H54 (cell line): ENCODE data around the gene DAGLA.

Experiments
- DNase-seq: peaks from one replicate; pipeline ENCODE4 v3.0.0; 2011; ENCODE audit warnings: low spot score, mixed read lengths; ENCODE audit not compliant: insufficient read length
- FAIRE-seq: peaks from 3 replicates; lab custom pipeline; 2011; peaks lifted over from hg19 to GRCh38; lab: Jason Lieb, UNC
- POLR2A ChIP-seq: IDR thresholded peaks from 2 replicates; pipeline ENCODE4 v1.6.1; 2011; ENCODE audit warnings: low read depth, mild to moderate bottlenecking, low read length

Gene DAGLA

DNA sequence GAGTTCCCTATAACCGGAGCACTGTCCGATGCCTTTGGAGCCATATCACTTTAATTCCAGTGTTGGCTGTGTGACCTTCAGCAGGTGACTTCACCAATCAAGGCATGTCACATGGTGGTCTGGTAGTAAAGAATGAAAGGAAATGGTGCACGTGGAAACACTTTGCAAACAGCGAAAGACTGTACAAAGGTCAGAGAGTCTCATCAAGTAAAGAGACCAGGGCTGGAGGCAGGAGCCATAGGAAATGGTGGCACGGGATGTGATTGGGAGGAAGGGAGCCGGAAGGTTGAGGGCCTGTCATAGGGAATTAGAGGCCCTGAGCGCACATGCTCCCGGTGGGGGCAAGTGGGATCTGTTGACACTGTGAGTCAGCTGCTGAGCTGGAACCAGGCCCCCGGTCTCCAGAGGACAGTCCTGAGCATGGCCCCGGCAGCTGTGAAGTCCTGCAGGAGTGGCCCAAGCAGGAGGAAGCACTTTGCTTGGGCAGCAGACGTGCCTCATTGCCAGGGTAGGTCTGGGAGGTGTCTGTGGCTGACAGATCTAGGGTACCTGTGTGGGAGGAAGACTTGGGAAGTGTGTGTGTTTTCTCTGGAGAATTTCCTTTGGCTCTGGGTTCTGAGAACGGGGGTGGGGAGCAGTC is 2.0 kb downstream of the DAGLA start:
- DNase-seq = no peak
- no peak for FAIRE-seq
- TF ChIP-seq POLR2A = no peak

- FAIRE-seq (no peak), DNase-seq (no peak)
- no peak for TF ChIP-seq POLR2A
Observed at GRCh38 chr11:61682906-61683675, 2.9 kb downstream of the DAGLA start.

DNA sequence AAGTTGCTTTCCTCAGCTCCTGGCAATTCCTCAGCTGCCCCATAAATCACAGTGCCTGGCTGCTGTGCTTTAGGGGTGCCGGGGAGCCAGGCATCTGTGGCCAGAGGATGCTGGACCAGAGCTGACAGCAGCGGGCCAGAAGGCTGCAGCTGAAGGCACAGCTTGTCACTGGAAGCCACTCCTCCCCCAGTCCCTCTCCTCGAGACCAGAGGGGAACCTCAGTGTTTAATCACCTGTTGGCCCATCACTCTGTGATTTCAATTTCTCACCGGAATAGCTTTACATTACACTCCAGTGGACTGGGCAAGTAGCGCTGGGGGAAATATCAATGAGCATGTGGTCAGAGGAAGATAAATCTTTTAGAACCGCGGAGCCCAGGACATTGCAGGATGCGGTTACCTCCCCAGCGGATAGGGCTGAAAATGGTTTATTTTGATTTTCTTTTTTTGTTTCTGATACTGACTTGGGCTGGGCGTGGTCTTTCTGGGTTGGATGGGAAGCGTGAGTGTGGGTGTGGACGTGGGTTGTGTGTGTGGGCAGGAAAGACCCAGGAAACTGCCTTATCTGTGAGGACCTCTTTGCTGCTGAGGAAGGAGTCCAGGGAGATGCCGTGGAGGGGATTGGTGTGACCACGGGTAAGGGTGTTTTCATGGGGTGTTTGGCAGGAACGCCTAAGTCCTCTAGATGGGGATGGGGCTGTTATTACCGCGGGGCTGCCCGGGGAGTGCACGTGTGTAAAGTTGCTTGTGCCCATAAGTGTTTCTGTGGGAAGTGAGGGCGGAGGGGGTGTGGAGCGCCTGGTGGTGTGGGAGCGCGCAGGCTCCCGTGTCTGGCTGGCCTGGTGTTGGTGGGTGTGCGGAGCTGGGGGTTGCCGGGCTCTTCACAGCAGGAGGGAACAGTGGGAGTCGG is 4.0 kb downstream of the DAGLA start:
- no peak for DNase-seq
- TF ChIP-seq POLR2A = no peak
- no peak for FAIRE-seq

DNA sequence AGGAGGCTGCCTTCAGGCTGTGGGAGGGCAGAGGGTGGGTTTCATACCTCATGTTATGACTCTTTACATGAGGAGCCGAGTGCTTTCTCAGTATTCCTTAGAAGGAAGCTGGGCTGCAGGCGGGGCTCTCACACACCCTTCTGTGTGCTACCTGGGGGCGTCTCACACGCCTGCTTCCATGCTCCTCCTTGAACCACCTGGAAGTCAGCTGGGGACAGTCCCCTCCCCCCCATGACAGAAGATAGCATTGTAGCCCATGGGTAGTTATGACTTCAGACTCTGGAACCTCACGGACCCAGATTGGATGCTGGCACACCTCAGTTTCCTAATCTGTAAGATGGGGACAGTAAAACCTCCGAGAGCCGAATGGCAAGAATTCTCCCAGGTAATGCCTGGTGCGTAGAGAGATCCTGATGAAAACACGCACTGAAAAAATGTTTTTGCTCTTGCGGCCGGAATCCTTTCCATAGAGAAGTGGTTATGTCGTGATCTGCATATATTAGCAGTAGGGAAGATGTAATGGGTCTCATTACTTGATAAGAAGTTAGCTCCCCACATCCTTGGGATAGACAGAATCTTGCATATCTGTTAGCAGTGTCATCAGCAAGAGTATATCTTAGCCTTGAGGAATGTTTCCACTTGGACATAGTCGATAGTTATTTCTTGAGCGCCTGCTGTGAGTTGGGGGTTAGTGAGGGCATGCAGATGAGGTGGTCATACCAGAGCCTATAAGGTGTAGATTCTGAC is 4.9 kb downstream of the DAGLA start:
- TF ChIP-seq POLR2A = no peak
- FAIRE-seq (no peak), DNase-seq (no peak)

DNA sequence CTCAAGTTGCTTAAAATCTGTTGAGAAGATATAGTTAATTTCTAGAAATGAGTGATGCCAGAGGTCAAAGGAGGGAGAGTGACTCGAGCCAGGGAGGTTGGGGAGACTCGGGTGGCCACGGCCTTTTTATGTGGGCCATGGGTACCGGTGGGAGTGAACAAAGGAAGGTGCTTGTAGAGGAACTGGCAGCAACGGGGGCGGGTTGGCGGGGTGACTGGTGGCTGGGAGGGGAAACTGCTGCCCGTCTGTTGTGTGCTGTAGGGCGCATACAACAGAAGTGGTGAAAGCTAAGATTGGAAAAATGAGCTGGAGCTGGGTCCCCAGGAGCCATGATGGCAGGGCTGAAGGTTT is 5.4 kb downstream of the DAGLA start:
- FAIRE-seq (no peak), DNase-seq (no peak)
- no peak for TF ChIP-seq POLR2A

- FAIRE-seq (no peak), DNase-seq (no peak)
- no peak for TF ChIP-seq POLR2A
Observed at GRCh38 chr11:61686066-61686465, 5.9 kb downstream of the DAGLA start.

DNA sequence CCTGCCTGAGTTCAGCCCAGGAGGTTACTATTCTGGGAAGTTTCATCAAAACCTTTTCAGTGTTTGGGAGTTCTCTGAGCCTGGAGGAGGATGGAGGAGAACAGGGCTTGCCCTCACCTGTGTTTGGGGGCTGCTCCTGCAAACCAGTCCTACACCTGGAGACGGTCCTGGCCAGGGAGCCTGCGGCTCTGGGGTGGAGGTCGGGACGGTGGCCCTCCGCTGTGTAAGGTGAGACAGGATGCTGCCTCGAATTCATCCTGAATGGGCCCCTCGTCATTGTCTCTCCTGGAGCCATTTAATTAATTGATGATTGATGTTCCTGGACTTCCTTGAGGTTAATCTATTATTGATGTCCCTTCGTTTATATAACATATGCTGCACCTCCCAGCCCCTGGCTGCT is 6.3 kb downstream of the DAGLA start:
- no peak for TF ChIP-seq POLR2A
- no peak for DNase-seq
- no peak for FAIRE-seq

DNA sequence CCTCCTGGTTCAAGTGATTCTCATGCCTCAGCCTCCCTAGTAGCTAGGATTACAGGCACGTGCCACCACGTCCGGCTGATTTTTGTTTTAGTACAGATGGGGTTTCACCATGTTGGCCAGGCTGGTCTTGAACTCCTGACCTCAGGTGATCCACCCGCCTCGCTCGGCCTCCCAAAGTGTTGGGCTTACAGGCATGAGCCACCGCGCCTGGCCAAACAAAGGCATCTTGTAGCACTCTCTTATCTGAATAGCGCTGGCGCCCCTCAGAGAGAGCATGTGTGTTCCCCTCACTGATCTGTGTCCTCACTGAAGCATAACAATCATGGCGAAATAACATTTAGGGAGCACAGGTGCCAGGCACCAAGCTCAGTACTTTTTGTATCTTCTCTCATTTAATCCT is 7.2 kb downstream of the DAGLA start:
- DNase-seq (no peak), FAIRE-seq (no peak)
- TF ChIP-seq POLR2A = no peak

DNA sequence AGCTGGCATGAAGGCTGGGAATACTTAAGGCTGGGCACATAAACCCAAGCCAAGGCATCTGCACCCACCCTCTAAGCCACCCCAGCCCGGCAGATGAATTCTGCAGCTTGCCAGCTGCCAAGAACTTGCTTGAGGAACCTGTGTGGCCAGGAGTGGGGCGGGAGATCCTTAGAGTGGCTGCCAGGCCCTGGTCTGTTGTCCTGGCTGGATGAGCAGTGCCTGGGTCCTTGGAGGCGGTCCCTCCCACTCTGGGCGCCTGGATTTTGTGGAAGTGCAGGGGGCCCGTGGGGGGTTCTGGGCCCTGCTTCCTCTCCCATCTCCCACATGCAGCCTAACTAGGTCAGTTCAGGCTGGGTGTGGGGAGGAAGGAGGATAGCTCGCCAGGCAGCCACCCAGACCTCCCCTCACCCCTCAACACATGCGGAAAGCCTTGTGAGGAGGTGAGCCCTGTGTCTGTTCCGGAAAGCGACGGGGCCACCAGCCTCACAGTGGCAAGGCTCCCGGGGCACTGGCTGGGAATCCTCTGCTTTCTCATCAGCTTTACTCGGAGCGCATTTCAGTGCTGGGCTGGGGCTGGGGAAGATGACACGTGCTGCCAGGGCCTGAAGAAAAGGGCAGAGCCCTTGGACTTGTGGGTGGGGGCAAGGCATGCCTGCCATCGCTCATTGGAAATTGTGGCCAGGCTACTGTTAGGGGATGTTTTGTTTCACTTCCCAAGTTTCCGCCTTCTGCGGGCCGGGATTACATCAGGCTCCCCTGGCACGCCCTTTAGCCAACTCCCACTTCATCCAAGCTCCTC is 8.4 kb downstream of the DAGLA start:
- FAIRE-seq (no peak), DNase-seq (no peak)
- TF ChIP-seq POLR2A = no peak

- TF ChIP-seq POLR2A = no peak
- no peak for DNase-seq
- no peak for FAIRE-seq
Observed at GRCh38 chr11:61689164-61689496, 8.9 kb downstream of the DAGLA start.

DNA sequence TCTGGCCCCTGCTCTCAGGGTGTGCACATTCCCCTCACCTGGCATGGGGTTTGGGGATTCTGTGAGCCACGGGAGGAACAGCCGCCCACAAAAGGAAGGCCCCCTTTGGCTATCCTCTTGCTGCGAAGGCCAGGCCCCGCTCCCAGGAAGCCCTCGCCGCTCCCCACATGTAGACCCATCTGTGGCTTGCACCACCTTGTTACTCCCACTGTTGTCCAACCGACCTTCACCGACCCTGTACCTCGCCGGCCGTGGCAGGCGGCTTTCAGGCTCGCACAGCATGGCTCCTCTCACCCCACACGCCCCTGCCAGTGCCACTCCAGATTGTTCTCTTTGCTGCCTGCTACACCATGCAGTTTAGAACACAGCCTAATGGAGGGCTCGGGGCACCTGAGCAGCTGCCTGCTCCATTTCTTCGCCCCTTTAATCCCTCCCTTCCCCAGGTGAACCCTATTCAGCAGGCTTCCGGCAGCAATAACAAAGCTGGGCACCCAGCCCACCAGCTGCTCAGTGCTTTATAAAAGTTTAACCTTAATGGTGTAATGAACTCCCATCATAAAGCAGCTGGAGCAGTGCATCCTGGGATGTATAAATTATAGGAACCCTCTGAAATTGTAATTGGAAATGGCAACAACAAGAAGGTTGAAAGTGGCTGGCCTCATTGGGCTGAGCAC is 10.7 kb downstream of the DAGLA start:
- DNase-seq (no peak), FAIRE-seq (no peak)
- TF ChIP-seq POLR2A = no peak

DNA sequence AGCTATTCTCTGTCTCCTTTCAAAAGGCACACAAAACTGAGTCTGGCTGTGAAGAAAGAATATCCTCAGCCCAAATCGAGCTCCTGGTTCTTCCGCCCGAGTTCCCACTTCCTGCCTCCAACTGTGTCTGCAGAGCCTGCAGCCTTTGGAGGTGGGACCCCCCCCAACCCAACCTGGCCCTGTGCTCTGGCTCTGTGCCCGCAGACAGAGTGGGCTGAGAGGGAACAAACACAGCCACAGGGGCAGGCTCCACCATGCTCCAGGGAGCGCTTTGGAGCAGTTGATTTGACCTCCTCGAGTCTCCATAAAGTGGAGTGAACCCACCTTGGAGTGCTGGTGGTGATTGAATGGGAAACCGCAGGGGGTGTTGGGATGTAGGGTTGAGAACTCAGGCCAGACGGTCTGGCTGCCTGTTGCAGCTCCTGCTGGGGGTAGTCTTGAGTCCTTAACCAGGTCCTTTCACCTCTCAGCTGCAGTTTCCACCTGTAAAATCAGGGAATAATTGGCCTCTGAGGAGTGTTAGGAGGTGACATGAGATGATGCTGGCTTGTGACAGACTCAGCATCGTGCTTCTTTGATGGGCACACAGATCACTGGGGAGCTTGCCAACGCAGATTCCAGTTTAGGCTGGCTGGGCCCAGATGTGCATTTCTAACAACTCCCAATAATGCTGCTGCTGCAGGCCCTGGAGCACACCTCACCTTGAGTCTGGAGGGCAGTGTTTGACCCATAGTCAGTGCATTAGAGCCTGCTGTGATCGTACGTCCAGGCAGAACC is 11.4 kb downstream of the DAGLA start:
- DNase-seq (no peak), FAIRE-seq (no peak)
- no peak for TF ChIP-seq POLR2A
